ENCODE results near the gene CX3CL1.

Gene CX3CL1

DNA sequence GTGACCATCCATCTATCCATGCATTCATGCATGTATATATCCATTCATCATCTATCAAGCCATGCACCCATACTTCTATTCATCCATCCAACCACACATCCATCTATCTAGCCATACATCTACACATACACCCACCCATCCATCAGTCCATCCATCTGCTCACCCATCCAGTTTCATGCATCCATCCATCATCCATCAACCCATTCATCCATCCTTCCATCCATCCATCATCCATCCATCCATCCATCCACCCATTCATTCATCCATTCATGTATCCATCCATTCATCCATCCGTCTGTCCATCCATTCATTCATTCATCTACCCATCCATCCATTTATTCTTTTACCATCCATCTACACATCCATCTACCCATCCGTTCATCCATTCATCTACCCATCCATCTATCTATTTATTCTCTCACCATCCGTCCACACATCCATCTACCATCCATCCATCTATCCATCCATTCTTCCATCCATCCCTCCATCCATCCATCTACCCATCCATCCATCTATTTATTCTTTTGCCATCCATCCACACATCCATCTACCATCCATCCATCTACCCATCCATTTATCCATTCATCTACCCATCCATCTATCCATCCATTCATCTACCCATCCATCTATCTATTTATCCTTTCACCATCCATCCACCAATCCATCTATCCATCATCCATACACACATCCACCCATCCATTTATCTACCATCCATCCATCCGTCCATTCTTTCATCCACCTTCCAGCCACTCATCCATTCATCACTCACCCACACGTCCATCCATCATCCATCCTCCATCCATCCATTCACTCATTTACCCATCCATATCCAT, 35.4 kb downstream of the CX3CL1 start:
- DNase-seq = no peak

DNA sequence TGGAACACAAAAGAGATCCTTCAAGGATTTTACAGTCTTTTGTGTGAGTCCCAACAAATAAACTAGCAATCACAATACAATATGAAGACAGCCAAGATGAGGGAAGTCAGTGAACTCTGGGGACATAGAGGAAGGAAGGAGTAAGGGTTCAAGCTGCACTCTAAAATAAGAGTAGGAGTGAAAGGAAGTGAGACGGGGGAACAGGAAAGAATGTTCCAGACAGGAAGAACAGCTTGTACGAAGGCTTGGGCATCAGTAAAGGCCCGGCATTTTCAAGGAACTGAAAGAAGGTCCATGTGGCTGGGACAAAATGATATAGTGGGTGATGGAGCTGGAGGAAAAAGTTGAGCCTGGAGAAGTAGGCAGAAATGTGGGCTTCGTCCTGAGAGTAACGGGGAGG, 36.8 kb downstream of the CX3CL1 start:
- no peak for DNase-seq

DNA sequence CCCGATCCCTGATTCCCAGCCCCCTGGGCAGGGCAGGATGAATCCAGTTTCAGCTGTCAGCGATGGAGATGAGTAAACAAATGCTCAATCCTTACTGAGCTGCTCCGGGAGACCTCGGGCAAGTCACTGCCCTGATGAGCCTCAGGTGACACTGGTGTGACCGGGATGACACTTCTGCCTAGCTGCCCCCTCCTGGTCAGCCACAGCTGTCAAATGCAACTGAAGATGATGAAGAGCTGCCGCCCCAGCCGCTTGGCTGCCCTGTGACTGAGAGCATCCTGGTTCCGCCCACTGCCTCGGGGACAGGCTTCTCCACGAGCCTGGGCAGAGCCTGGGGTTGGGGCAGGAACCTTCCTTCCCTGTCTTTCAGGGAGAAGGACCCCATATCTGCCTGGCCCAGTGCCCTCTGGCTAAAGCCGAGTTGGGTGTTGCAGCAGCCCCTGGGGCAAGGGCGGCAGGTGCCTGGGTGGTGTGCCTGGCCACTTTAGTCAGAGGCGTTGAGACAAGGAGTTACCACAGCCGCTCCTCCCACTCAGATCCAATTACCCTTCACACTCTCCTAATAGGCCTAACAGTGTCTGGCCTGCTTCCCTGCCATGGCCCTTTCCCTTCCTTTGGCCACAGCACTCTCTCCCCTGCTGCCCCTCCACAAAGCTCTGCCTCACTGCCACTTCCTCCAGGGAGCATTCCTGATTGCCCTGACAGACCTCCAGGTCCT, 37.7 kb downstream of the CX3CL1 start:
- DNase-seq = no peak

DNA sequence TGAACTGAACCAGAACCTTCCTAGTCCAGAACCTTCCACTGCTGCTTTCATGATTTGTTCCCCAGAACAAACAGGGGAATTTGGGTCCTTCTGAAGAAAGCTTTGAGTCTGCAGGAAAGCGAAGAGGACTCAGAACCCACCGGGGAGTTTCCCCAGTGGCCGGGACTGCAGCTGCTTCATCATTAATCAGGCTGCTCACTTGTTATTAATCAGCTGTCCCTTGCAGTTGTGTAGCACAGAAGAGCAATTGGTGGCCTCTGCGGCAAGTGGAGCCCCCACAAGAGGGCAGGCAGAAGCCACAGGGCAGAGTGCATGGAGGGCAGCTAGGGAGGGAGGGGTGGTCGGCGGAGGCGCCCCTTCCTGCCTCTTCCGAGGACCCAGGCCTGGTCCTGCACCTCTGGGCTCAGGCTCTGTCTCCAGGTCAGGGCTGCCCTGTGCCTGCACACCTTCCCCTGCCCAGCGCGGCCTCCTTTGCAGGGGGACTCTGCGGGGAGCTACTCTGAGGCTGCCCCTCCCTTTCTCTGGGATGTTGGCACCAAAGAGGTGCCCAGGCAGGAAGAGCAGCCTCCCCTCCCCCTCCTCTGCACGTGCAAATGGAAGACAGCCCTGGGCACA, 39.2 kb downstream of the CX3CL1 start:
- no peak for DNase-seq

DNA sequence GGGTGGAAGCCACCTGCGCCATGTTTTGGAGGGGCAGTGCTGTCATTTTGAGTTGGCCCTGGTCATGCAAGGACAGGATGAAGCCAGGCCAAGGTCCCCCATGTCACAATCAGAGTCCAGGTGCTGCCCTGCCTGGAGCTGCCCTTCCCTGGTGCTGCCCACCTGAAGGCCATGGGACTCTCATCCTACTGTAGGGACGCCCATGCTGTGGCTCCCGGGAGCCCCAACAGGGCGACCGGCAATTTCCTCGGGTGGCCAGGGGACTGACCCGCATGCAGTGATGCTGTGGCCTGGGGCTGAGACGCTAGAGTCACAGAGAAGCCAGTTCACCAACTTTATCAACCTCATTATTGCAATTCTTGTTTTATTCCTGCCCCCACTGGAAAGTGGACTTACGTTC, 40.3 kb downstream of the CX3CL1 start:
- DNase-seq = no peak

DNA sequence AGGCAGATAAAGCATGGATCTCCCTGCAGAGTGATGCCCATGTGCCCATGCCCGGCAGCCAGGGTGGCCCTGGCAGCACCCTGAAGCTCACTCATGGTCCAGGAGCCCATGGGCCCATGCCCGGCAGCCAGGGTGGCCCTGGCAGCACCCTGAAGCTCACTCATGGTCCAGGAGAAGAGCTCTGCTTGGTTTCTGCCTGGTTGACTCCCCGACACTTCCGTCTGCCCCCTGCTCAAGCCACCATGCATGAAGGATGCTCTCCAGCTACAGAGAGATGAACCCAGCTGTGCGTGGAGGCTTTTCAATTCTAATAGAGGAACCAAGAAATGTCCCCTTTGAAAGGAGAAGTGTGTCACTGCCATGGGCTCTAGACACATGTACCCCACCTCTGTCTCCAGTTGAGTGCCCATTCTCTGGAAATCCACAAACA, 41.0 kb downstream of the CX3CL1 start:
- DNase-seq = no peak

DNA sequence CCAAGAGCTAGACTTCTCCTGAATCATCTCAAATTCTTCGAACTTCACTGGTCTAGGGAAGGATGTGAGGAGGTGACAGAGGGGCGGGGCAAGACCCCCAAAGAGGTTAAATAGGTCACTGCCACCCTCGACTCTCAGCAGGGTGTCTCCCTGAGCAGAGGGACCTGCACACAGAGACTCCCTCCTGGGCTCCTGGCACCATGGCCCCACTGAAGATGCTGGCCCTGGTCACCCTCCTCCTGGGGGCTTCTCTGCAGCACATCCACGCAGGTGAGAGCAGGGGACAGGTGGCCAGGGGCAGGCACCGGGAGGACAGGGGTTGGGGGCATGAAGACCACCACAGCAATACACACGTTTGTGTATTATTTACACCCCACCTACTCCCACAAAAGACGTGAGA, 41.4 kb downstream of the CX3CL1 start:
- DNase-seq = no peak

DNA sequence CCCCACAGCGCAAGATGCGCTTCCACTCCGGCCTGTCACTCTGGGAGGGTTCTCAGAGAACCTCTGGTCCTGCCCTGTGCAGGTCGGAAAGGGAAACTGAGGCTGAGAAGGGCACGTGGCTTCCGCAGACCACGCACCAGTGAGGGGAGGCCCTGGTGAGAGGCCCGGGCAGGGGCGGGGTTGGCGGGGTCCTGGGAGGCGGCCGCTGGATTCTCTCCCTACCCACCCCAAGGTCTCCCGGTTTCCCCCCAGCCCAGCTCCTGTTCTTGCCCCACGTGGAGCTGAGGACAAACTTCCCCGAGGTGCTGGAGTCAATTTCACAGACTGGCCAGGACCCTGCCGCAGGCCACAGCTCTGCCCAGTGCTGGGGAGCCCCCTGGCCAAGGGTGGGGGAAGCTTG, 43.8 kb downstream of the CX3CL1 start:
- DNase-seq = no peak

DNA sequence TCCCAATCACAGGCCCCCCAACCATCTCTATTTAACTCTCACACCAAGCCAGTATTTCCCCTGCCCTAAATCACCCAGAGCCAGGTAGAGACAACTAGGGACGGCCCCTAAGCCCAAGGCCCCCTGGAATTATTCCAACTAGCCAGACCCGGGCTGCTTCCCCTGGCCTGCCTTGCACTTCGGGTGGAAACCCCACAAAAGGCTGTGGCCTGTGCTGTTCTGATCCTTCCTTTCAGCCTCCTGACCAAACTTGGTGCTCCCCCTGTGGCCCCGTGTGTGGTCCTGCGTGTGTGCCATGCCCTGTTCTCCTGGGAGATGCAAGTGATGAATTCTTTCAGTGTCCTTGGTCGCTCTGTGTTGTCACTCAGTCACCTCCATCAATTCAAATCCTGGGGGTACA, 47.2 kb downstream of the CX3CL1 start:
- no peak for DNase-seq

DNA sequence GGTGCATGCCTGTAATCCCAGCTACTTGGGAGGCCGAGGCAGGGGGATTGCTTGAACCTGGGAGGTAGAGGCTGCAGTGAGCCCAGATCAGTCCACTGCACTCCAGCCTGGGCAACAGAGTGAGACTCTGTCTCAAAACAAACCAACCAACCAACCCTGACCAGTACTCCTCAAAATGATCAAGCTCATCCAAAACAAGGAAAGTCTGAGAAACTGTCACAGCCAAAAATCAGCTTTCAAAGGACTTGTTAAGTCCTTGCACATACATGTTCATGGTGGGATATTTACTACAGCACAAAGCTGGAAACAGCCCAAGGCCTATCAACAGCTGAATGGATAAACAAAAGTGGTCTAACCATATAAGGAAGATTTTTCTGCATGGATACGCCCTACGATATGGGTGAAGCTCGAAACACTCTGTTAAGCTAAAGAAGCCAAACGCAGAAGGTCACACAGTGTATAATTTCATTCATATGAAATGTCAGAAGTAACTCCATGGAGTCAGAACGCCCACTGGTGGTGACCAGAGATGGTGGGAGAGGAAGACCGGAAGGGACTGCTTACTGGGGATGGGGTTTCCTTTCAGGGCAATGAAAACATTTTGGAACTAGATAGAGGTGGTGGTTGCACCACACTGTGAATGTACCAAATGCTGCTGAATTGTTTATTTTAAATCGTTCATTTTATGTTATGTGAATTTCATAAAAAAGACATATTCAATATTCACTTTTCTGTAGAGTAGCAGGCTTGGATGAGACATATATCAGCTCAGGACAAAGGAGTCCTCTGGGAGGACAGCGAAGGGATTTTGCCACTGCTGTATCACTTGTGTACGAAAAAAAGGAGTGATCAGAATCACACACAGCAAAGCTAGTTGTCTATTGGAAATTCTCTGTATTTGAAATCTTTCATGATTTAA, 50.0 kb downstream of the CX3CL1 start:
- DNase-seq = no peak

DNA sequence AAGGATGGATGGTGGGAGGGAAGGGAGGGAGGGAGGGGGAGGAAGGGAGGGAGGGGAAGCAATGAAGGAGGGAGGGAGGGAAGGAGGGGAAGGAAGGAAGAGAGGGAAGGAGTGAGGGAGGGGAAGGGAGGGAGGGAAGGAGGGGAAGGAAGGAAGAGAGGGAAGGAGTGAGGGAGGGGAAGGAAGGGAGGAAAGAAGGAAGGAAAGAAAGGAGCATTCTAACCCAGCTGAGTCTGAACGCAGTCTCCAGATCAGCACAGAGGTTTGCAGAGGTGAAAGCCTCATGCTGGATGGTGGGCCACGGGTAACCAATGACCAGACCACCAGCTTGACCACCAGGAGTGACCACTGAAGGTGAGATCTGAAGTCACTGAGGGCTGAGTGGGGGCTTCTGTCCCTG, 50.9 kb downstream of the CX3CL1 start:
- no peak for DNase-seq

DNA sequence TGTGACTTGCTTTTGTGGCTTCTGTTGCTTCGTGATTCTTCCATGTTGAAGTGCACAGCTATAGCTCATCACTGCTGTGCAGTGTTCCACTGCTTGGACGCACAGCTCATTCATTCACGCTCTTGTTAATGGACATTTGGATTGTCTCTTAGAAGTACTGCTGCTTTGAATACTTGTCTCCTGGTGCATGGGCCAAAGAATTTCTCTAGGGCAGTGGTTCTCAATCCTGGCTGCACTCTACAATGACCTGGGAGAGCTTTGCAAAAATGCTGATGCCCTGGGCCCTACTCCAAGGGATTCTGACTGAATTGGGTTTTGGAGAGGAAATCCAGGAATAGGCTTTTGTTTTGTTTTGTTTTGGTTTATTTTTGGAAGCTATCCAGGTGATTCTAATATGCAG, 52.3 kb downstream of the CX3CL1 start:
- no peak for DNase-seq

DNA sequence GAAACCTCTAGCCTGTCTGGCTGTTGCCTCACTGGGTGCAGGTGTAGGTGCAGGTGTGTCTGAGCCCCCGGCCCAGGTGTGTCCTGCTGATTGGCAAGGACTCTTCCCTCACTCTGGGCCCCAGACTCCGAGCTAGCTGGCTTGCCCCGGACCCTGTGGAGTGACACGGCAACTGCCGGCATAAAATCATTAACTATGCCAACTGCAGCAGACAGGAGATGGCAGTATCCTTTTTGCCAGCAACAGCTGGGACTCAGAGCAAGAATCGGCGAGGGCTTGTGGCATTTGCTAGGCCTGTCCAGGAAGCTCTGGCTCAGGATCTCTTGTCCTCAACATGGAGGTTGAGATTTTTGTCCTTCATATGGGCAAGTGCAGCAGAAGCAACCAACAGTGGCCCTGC, 54.1 kb downstream of the CX3CL1 start:
- no peak for DNase-seq

DNA sequence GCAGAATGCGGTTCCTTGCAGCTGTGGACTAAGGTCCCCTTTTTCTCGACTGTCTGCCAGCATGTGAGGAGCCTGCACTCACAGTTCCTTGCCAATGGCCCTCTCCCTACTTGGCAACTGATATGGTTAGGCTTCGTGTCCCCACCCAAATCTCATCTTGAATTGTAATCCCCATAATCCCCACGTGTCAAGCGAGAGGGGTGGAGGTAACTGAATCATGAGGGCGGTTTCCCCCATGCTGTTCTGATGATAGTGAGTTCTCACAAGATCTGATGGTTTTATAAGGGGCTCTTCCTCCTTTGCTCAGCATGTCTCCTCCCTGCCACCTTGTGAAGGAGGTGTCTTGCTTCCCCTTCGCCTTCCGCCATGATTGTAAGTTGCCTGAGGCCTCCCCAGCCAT, 55.0 kb downstream of the CX3CL1 start:
- DNase-seq = no peak

DNA sequence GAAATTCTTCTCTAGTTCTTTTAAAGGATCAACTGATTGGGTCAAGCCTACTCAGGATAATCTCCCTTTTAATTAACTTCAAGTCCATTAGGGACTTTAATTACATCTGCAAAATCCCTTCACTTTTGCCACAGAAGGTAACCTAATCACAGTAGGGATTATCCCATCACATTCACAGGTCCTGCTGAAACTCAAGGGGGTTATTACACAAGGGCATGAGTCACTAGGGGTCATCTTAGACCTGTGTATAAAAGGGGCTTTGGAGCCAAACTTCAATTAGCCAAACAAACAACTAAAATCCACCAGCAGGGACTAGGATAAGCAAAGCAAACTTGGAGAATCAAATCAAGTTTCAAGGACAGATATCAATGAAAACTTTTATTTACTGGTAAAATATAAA, 55.5 kb downstream of the CX3CL1 start:
- no peak for DNase-seq

DNA sequence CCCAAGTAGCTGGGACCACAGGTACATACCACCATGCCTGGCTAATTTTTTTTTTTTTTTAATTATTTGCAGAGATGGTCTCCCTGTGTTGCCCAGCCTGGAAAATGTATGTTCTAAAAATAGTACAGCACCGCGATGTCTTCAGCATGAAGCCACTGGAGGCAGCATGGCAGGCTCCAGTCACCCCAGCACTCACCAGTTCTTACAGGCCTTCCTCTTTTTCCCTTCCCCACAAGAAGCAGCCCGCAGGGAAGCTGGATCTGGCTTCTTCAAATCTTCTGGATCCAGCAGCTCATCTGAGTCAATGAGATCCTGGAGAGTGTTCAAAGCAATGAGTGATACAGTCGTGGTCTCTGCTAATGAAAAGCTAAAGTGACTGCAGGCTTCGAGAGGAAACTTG, 58.7 kb downstream of the CX3CL1 start:
- DNase-seq = no peak

DNA sequence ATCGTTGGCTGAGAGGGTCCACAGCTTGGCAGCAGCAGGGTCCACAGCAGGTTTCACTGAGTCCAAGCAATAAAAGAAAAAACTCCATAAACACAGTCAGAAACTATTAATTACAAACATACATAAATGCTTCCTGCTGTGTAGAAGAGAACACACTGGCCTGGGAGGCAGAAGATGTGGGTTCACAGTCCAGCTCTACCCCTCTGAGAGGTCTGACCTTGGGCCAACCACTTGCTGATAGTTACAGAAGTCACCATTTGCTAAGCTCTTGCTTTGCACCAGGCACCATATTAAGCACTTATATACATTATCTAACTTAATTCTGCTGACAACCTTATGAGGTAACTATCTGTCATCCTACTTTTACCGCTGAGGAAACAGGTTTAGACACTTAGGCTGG, 60.2 kb downstream of the CX3CL1 start:
- DNase-seq = no peak

DNA sequence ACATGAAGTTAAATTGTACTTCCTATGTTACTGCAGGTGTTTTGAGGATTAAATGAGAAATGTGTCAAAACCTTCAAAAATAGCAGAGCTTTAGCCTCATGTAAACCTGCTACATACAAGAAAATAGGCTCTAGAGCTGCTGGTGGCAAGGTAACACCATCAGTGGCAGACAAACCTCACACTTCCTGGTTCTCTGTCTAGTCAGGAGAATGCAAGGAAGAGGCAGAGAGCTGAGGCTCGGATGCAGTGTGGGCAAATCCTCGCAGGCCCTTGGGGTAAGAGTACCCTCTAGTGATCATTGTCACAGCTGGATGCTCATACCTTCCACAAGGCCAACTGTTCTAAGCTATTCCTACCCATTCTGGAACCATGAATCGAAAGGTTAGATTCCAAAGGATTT, 60.7 kb downstream of the CX3CL1 start:
- DNase-seq = no peak

DNA sequence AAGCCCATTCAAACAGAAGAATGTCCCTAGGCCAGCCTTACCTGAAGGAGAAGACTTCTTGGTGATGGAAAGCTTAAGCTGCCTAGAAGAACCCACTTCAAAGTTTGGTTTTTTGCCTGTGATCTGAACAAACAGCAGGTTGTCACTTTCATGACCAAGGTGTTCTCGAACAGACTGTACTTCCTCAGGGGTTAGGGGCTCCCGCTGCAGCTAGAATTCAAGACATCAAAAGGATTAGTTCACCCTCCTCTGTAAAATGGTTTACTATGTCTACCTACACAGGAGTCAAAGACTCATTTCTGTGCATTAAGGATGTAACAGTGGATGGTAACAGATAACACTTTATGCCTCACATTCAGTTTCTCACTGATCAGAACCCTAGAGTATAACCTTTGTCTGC, 61.7 kb downstream of the CX3CL1 start:
- DNase-seq = no peak
